KOPT-K1 (cell line): ENCODE data around the gene TMEM127.
A peak's percentile ranks its signal among the peaks of the same experiment; 100 is the strongest.
"Not testable (repeated sequence)": the region's sequence is repeated elsewhere in the genome, so short reads cannot be mapped to it uniquely, and the experiment has no call there.

Experiments used
- H3K27ac ChIP-seq: fragments of 200-600 bp; sonication (generic); 2 replicates; pipeline ENCODE4 v1.5.1; 2016; ENCODE audit warnings: antibody characterized with exemption, mild to moderate bottlenecking, low read depth, low read length; ENCODE audit not compliant: poor library complexity, severe bottlenecking
- H3K36me3 ChIP-seq: fragments of 200-600 bp; sonication (generic); 2 replicates; pipeline ENCODE4 v1.5.1; 2017; ENCODE audit warnings: antibody characterized with exemption, mild to moderate bottlenecking, low read length, moderate library complexity; ENCODE audit not compliant: insufficient read depth
- H3K9me3 ChIP-seq: fragments of 200-600 bp; sonication (generic); 2 replicates; pipeline ENCODE4 v1.5.1; 2017; ENCODE audit warnings: antibody characterized with exemption, low read length, mild to moderate bottlenecking; ENCODE audit not compliant: insufficient read depth, poor library complexity, severe bottlenecking

TMEM127 gene, protein sequence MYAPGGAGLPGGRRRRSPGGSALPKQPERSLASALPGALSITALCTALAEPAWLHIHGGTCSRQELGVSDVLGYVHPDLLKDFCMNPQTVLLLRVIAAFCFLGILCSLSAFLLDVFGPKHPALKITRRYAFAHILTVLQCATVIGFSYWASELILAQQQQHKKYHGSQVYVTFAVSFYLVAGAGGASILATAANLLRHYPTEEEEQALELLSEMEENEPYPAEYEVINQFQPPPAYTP

DNA sequence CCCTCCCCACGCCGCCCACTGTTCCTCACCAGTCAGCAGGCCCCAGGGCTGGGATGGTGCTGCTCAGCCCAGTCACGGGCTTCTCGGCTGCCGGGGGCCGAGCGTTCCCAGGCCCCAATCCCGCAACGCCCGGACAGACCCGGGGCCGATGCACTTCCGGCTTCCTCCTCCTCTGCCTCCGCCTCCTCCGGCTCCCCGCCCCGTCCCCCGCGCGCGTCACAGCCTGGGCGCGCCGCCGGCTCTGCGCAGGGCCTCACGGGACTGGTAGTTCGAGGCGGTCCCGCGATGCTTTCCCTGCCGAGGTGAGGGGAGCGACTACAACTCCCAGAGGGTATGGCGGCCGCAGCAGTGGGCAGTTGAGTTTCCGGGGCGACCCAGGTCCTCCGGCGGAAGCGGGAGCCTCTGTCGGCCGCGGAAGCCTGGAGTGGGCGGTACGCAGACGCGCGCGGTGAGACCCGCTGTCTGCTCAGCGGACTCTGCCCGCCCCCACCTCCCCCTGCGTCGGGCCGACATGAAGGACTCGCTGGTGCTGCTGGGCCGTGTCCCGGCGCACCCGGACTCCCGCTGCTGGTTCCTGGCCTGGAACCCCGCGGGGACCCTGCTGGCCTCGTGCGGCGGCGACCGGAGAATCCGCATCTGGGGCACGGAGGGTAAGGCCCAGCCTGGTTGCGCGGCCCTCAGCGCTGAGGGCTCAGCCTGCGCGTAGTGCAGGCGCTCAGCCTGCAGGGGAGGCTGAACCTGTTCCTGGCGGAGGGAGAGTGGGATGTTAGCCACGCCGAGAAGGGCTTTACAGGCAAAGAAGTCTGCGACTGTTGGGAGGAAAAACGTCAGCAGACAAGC lies at the start of gene TMEM127, which contains the start of gene CIAO1:
TMEM127 (minus strand) TSS at position 158 of the 840 bp plus-strand sequence. CDS start 616 bp downstream, outside the sequence.
CIAO1 (plus strand) TSS at position 386 of the 840 bp plus-strand sequence; CDS start at position 512, 126 bp downstream.
- H3K36me3 ChIP-seq: peaks cover 71% of the 10 kb centered on the region
- H3K27ac ChIP-seq: peak within 1 kb of the TSS; percentile 86
- no peaks in the 10 kb centered on the region for H3K9me3 ChIP-seq

DNA sequence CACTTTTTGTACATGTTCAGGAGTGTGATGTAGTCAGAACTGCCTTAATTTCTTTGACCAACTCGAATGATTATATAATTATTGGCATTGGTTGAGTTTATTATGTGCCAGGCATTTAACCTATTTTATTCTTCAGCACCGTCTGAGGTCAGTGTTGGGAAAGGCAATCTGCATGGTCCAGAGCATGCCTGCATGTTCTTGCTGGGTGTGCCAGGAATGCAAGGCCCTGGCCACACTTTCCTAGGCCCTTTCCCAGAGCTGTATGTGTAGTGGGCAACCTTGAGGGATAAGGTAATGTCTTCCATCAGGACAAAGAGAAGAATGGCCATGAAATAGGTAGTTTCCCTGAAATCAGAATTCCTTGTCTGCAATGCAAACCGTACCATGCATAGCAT lies 49.2 kb upstream of the TMEM127 start:
- H3K36me3 ChIP-seq: no peaks in the 10 kb centered on the region
- H3K27ac ChIP-seq: peak overlapping the region; percentile 64
- H3K9me3 ChIP-seq: no peaks in the 10 kb centered on the region

DNA sequence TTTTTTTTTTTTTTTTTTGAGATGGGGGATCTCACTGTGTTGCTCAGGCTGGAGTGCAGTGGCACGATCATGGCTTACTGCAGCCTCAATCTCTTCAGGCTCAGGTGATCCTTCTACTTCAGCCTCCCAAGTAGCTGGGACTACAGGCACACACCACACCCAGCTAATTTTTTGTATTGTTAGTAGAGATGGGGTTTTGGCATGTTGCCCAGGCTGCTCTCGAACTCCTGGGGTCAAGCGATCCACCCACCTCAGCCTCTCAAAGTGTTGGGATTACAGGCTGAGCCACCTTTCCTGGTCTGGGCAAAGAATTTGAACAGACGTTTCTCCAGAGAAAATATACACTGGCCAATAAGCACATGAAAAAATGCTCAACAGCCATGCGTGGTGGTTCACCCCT lies 42.5 kb upstream of the TMEM127 start:
- Histone ChIP-seq H3K9me3 (no peaks in the 10 kb centered on the region), H3K36me3 (peaks cover 13% of the 10 kb centered on the region), H3K27ac (no peak overlapping the region)

DNA sequence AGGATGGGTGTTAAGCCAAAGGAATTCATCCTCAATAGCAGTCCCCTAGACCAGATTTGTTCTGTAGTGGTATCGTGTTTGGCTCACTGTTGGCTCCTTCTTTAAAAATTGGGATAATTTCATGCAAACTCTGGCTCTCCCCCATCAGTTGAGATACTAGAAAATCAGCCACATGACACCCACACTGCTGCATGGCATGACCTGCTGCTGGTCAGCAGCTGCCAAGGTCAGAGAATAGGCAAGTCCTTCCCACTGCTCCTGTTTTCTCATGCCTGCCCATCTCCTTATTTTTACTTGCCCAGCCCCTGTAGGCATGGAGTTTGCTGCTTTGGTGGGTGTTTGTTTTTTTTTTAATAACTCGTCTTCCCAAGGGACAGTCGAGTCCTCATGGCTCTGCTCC lies 40.6 kb upstream of the TMEM127 start:
- Histone ChIP-seq H3K36me3 (peaks cover 32% of the 10 kb centered on the region), H3K9me3 (no peaks in the 10 kb centered on the region), H3K27ac (peak overlapping the region; percentile 87)

DNA sequence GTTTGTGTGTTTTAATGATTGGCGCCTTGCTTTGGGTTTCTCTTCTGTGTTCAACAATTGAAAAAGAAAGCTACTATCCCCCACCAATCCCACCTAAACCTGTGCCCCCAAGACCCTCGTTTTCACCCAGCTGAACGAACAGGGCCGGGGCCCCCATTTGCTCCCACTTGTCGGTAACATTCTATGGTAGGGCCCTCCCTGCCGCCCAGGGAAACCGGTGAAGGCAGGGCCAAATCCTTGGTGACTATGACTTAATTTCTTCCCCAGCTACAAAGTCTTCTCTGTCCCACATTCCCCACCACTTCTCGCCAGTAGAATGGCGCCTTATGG lies 40.1 kb upstream of the TMEM127 start:
- H3K27ac ChIP-seq: peak overlapping the region; percentile 87
- peaks cover 37% of the 10 kb centered on the region for H3K36me3 ChIP-seq
- H3K9me3 ChIP-seq: no peaks in the 10 kb centered on the region

DNA sequence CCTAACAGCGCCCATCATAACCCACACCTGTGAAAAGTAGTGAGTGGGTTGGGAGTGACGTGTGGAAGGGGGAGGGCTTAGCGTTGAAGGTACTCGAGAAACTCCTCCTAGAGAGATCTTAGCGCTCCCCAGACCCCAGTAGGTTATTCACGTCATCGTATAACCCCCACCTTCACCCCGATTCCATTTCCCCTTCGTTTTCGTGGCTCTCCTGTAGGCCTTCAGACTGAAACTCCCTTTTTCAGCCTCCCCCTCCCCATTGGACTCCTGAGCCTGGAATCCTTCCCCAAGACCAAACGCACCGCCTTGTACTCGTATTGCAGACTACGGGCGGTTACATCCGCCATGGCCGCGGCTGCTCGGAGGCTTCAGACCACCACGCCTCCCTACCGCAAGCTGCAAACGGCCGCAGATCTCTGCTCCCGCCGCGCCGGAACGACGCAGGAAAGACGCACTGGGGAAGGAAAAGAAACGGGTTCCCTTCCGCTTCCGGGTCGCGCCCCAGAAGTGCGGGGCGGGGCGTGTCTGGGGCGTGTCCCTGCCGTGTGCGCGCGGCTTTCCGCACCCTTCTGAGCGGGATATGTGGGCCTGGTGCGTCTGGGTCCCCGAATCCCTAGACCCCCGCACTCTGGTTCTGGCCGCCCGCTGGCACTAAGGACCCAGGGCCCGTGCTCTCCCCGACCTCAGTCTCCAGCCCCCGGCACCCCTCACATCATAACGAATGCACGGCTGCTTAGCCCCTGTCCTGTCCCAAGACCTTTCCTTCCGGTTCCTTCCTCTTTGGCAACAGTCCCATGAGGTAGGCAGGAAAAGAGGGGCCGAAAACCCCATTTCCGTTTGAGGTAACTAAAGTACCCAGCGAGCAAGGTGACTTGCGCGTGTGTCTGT lies 39.5 kb upstream of the TMEM127 start, which contains the start of gene SNRNP200:
SNRNP200 (minus strand) TSS at position 456 of the 888 bp plus-strand sequence; CDS start at position 347, 109 bp downstream.
- Histone ChIP-seq H3K36me3 (peaks cover 43% of the 10 kb centered on the region), H3K9me3 (no peaks in the 10 kb centered on the region), H3K27ac (peak within 1 kb of the TSS; percentile 87)

DNA sequence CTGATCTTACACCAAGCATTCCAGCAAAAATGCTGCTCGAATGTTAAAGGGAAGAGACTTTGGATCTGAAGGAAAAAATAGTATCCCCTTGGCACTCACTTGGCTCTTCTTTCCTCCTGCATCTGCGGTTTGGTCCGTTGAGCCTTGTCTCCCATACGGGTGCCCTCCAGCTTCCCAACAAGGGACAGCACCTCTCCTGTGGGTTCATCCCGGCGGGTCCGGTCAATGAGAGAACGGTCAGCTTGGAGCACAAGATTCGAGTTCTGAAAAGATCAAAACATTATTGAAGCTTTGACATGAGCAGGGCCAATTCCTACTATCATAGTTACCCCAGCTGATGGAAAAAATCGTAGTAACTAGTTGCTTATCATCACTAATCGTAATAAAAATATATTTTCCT lies 38.8 kb upstream of the TMEM127 start:
- Histone ChIP-seq H3K27ac (peak overlapping the region; percentile 87), H3K36me3 (peaks cover 50% of the 10 kb centered on the region), H3K9me3 (no peaks in the 10 kb centered on the region)

DNA sequence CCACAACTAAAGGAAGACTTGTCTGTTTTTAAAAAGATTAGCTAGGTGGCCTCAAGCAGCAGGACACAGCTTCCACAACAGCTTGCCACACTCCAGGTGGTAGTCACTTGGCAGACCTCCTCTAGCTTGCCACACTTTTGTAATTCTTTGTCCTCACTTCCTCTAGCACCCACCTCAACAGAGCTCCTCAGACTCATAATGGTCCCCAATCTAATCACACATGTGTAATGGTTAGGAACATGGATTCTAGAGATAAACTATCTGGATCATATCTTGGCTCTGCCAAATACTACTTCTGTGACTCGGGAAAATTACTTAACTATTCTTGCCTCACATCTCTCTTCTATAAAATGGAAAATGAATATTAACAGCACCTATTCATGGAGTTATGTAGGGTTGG lies 36.1 kb upstream of the TMEM127 start:
- peaks cover 77% of the 10 kb centered on the region for H3K36me3 ChIP-seq
- H3K27ac ChIP-seq: no peak overlapping the region
- H3K9me3 ChIP-seq: no peaks in the 10 kb centered on the region

DNA sequence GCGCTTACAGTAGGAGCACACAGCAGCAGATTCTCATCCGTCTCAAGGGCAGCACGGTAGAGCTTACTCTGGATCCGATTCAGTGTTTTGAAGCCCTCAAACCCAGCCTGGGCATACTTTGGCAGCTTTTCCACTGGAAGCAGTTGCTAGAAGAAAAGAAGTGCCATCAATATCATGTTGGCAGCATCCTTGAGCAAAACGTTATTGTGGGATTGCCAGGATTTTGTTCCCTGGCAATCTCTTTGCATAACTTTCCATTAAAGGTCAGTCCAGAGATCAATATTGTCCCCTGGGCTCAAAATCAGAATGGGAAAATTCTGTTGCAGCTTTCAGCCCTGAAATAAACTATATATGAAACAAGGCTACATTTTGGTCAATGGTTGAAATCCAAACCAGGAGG lies 31.1 kb upstream of the TMEM127 start:
- Histone ChIP-seq H3K27ac (no peak overlapping the region), H3K9me3 (no peaks in the 10 kb centered on the region), H3K36me3 (peaks cover 100% of the 10 kb centered on the region)

DNA sequence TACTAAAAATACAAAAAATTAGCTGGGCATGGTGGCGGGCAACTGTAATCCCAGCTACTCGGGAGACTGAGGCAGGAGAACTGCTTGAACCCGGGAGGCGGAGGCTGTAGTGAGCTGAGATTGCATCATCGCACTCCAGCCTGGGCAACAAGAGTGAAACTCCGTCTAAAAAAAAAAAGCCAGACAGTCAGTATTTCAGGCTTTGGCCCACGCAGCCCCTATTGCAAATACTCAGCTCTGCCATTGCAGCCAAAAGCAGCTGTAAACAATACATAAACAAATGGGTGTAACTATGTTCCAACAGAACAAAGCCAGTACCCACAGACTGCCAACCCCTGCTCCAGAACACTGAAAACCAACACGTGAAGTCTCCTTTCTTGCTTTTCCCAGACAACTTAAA lies 28.5 kb upstream of the TMEM127 start:
- H3K27ac ChIP-seq, H3K9me3 ChIP-seq: not testable (repeated sequence)
- peaks cover 100% of the 10 kb centered on the region for H3K36me3 ChIP-seq

DNA sequence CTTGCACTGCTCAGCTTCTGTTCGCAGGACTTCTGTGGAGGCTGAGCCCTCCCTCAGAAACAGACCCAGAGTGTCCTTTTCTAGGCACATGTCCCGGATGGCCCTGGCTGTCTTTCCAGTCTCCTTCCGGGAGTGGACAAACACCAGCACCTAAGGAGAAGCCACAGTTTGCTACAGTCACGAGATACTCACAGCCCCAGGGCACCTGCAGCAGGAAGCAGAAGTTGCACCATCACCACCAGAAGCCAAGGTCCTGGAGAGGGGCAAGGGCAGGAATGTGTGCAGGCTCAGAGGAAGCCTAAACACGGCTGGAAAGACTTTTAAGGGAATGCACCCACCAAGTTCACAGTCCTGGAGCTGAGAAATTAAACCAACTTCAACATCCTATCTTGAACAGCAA lies 26.0 kb upstream of the TMEM127 start:
- no peaks in the 10 kb centered on the region for H3K9me3 ChIP-seq
- peaks cover 100% of the 10 kb centered on the region for H3K36me3 ChIP-seq

DNA sequence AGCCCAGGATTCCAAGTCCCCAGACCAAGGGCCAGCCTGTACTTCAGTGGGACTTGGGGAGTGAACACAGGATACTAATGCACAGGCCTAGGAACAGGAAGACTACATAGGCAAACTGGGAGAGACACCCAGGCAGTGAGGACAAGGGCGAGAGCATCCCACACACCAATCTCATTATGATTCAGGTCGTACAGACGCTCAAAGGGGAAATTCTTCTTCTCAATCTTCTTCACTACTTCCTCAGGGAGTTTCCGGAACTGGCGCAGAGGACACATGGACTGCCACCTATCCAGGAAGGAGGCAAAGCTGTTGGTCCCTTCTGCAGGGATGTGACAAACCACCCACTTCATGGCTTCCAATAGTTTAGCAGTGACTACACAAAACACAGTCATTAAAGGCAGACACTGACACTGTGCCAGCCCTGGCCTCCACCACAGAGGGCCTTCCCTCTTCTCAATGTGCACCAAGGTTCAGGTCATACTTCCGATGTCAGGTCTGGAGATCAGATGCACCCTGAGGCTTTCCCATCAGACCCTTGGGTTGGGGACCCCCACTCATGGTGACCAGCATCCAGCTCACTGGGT lies 21.6 kb upstream of the TMEM127 start:
- no peaks in the 10 kb centered on the region for H3K9me3 ChIP-seq
- H3K36me3 ChIP-seq: peaks cover 100% of the 10 kb centered on the region
- H3K27ac ChIP-seq: no peak overlapping the region

More for the DNA sequence above, 26.0 kb upstream of the TMEM127 start:
- no peak overlapping the region for H3K27ac ChIP-seq

DNA sequence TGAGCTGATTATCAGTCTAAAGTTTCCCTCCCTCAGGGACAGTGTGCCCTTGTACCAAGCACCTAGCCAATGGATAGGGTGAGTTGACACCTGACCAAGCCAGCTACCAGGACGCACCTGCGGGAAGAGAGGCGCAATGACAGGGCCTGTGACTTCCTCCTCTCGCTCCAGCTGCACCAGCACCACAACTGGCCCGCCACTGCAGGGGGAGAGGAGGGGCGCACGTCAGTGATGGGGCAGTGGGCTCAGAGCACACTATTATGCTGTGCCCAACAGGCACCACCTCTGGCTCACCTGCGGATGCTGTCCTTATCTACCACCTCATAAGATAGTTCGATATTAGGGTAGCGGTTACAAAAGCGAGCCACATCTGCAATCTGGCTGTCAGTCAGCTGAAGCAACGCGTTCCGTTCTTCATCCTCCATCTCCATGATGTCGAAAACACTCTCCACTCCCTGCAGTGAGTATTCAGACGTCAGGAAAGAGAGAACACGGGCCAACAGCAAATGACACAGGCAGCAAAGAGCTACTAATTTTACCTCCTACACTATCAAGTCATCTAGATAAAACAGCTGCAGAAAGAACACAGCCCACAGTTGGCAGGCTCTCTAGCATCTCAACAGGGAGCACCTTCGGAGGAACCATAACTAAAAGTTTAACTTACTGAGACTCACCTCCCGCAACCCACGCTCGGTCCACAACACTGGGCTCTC lies 11.1 kb upstream of the TMEM127 start:
- no peaks in the 10 kb centered on the region for H3K9me3 ChIP-seq
- H3K27ac ChIP-seq: no peak overlapping the region
- peaks cover 100% of the 10 kb centered on the region for H3K36me3 ChIP-seq
